Measurements from ENCODE around the gene SPATS2. TPM values are rescaled to one million over a fixed set of nuclear protein-coding genes. Genes with fewer than 3 reads are reported as not detected.
"Not testable (repeated sequence)": the region's sequence is repeated elsewhere in the genome, so short reads cannot be mapped to it uniquely, and the experiment has no call there.

The SPATS2 gene
- total RNA-seq, 1 donor from 2014 or later: 43.9 TPM

DNA sequence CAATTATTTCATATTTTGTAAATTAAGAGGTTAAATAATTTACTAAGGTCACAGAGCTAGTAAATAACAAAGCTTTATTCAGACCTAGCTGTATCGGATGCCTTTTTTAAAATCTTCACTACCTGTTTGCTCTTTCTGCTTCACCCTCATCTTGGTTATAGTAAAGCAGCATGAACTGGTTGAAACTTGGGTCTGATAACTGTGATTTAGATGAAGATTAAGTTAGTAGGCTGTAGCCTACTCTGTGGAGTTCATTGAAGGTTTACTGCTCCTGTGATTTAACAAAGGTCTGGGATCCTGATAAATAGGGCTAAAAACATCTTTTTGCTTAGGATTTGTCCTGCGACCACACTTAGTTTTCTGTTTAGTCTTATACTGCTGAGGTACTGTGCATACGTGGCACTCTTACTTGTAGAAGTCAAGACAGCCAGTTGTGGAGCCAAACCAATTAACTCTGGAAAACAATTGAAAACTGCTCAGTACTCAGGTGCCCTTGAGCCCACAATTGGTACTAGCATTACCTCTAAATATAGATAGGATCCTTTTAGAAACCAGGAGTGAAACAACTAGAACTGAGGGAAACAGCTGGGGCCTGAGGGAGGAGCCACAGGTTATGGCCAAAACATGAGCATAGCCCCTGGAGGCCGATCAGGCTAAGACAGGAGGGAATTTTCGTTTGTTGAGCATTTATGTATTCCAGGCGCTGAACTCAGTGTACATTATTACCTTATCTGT is 2.3 kb downstream of the SPATS2 start:
- H3K4me3 Mint-ChIP-seq (ENCODE audit: unreplicated experiment): peak overlapping the region; percentile 39
- H3K36me3 Mint-ChIP-seq (ENCODE audit: unreplicated experiment): no peaks in the 10 kb centered on the region
- H3K4me1 Mint-ChIP-seq (ENCODE audit: low read depth, unreplicated experiment): peaks cover 12% of the 10 kb centered on the region
- H3K27ac Mint-ChIP-seq (ENCODE audit: unreplicated experiment): no peak overlapping the region
- H3K27me3 Mint-ChIP-seq (ENCODE audit: unreplicated experiment): peaks cover 13% of the 10 kb centered on the region
- TF ChIP-seq, protein P1, sequence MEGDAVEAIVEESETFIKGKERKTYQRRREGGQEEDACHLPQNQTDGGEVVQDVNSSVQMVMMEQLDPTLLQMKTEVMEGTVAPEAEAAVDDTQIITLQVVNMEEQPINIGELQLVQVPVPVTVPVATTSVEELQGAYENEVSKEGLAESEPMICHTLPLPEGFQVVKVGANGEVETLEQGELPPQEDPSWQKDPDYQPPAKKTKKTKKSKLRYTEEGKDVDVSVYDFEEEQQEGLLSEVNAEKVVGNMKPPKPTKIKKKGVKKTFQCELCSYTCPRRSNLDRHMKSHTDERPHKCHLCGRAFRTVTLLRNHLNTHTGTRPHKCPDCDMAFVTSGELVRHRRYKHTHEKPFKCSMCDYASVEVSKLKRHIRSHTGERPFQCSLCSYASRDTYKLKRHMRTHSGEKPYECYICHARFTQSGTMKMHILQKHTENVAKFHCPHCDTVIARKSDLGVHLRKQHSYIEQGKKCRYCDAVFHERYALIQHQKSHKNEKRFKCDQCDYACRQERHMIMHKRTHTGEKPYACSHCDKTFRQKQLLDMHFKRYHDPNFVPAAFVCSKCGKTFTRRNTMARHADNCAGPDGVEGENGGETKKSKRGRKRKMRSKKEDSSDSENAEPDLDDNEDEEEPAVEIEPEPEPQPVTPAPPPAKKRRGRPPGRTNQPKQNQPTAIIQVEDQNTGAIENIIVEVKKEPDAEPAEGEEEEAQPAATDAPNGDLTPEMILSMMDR (IDR thresholded peaks at IDR 0.05; ENCODE audit: partially characterized antibody, unreplicated experiment): peak; percentile 32
- peak; percentile 33 for DNase-seq
- H3K9me3 Mint-ChIP-seq (ENCODE audit: unreplicated experiment): peaks cover 11% of the 10 kb centered on the region

DNA sequence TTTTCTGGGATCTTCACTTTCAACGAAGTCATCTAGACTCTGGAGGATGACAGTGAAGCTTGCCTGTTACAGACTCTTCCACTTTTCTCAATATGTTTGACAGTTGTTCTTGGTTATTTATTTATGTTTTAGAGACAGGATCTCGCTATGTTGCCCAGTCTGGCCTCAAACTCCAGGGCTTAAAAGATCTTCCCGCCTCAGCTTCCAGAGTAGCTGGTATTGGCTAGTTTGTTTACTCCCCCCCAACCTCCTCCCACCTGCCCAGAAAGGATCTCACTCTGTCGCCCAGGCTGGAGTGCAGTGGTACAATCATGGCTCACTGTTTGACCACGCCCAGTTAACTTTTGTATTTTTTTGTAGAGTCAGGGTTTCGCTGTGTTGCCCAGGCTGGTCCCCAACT is 3.3 kb downstream of the SPATS2 start:
- TF ChIP-seq, protein P1 (IDR thresholded peaks at IDR 0.05; ENCODE audit: partially characterized antibody, unreplicated experiment): no peak
- DNase-seq: no peak
- Mint-ChIP-seq H3K27ac (ENCODE audit: unreplicated experiment) (peak overlapping the region; percentile 33), H3K4me1 (ENCODE audit: low read depth, unreplicated experiment) (peaks cover 12% of the 10 kb centered on the region), H3K27me3 (ENCODE audit: unreplicated experiment) (peaks cover 13% of the 10 kb centered on the region), H3K4me3 (ENCODE audit: unreplicated experiment) (no peak overlapping the region), H3K9me3 (ENCODE audit: unreplicated experiment) (peaks cover 11% of the 10 kb centered on the region), H3K36me3 (ENCODE audit: unreplicated experiment) (no peaks in the 10 kb centered on the region)

DNA sequence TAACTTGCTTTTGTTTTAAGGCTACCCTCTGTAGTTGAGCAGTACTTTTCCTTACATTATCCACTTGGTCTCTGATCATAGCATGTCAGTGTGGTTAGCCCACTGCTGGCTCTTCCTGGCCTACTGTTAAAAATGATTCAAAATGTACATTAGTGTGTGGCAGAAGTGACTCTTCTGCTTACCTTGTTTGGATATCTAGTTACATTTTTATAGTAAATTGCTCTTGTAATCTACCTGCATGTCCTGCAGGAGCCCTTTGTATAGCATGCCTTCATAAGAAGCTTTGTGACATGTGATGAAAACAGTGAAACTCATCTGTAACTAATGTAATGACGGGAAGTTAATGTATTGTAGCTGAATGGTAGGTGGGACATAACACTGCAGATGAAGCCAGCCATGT is 8.1 kb downstream of the SPATS2 start:
- no peak for DNase-seq
- TF ChIP-seq, protein P1 (IDR thresholded peaks at IDR 0.05; ENCODE audit: partially characterized antibody, unreplicated experiment): no peak
- Mint-ChIP-seq H3K4me3 (ENCODE audit: unreplicated experiment) (no peak overlapping the region), H3K9me3 (ENCODE audit: unreplicated experiment) (no peaks in the 10 kb centered on the region), H3K27me3 (ENCODE audit: unreplicated experiment) (no peaks in the 10 kb centered on the region), H3K4me1 (ENCODE audit: low read depth, unreplicated experiment) (peaks cover 2% of the 10 kb centered on the region), H3K36me3 (ENCODE audit: unreplicated experiment) (no peaks in the 10 kb centered on the region), H3K27ac (ENCODE audit: unreplicated experiment) (no peak overlapping the region)

DNA sequence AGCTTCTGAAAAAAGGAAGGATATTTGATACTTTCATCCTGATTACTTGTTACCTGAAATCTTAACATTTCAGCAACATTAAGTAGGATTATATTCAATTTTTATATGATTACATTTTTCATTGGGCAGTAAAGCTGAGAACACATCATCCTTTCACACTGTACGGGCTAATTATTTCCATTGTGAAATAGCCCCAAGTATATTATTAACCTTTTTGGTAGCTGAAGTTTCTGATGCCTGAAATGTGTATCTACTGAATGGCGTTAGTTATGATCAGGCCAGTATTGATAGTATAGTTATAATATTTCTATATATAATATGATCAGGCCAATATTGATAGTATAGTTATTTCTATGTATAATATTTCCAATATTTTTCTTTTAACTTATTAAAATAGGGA is 10.1 kb downstream of the SPATS2 start:
- no peak for DNase-seq
- Mint-ChIP-seq H3K9me3 (ENCODE audit: unreplicated experiment) (no peaks in the 10 kb centered on the region), H3K27ac (ENCODE audit: unreplicated experiment) (no peak overlapping the region), H3K27me3 (ENCODE audit: unreplicated experiment) (no peaks in the 10 kb centered on the region), H3K4me3 (ENCODE audit: unreplicated experiment) (no peak overlapping the region), H3K4me1 (ENCODE audit: low read depth, unreplicated experiment) (no peaks in the 10 kb centered on the region), H3K36me3 (ENCODE audit: unreplicated experiment) (no peaks in the 10 kb centered on the region)
- TF ChIP-seq, protein P1 (IDR thresholded peaks at IDR 0.05; ENCODE audit: partially characterized antibody, unreplicated experiment): no peak

DNA sequence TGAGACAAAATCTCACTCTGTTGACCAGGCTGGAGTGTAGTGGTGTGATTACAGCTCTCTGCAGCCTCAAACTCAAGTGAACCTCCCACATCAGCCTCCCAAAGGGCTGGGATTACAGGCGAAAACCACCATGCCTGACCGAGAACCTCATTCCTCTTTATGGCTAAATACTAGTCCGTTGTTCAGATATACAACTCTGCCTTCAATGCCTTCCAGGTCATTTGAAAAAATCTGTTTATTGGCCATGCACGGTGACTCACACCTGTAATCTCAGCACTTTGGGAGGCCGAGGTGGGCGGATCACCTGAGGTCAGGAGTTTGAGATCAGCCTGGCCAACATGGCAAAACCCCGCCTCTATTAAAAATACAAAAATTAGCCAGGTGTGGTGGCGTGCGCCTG is 12.9 kb downstream of the SPATS2 start:
- not testable (repeated sequence) for DNase-seq; H3K27me3 Mint-ChIP-seq (ENCODE audit: unreplicated experiment); H3K36me3 Mint-ChIP-seq (ENCODE audit: unreplicated experiment); H3K27ac Mint-ChIP-seq (ENCODE audit: unreplicated experiment); H3K9me3 Mint-ChIP-seq (ENCODE audit: unreplicated experiment); H3K4me1 Mint-ChIP-seq (ENCODE audit: low read depth, unreplicated experiment); H3K4me3 Mint-ChIP-seq (ENCODE audit: unreplicated experiment)
